HG03280 (cell line): ENCODE results near the gene NFU1.
A peak's percentile ranks its signal among the peaks of the same experiment; 100 is the strongest.

ENCODE experiments used
- ATAC-seq: cut with Tn5 transposase; IDR thresholded peaks from one replicate; pipeline ENCODE4 v1.9.1; 2021; ENCODE audit warnings: mild to moderate bottlenecking, moderate library complexity; ENCODE audit not compliant: unreplicated experiment

Gene NFU1

DNA sequence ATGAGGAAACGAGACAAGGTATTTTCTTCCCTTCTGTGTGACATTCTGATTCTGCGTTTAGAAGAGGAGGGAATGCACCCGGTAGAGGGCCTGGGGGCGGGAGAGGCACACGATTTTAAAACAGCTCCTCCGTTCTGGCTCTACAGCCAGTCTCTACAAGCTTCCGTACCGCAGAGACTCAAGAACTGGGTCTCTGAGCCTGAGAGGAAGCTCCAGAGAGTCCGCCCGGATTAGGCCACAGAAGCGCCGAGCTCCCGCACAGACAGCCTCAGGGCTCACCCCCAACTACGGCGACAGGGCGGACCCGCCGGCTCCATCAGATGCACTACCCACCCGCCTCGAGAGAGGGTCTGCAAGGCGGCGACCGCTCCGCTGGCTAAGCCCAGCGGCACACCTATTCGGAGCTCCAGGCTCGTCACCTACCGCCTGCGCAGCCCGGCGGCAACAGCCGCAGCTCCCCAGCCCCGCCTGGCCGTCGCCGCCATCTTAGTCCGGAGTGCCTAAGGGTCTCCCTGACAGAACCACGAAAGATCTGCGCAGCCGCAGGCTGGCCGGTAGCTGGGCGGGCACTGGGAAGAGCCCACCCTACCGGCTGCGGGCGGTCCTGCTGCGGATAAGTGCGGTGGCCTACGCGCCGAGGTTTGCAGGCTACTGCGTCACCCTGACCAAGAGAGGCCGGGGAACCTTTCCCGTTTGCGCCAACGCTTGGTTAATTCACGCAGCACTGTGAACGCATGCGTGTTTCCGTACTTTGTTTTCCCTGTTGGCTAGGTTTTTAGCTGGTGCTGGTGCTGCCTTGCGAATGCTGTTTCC is at the start of gene NFU1:
NFU1 (minus strand) TSS at position 498 of the 813 bp plus-strand sequence; CDS start at position 485, 13 bp downstream.
- ATAC-seq, result peak; percentile 95

- no peak for ATAC-seq
Observed at GRCh38 chr2:69483696-69484095, 46.5 kb upstream of the NFU1 start.

- ATAC-seq, result no peak
Observed at GRCh38 chr2:69483024-69483423, 45.8 kb upstream of the NFU1 start.

DNA sequence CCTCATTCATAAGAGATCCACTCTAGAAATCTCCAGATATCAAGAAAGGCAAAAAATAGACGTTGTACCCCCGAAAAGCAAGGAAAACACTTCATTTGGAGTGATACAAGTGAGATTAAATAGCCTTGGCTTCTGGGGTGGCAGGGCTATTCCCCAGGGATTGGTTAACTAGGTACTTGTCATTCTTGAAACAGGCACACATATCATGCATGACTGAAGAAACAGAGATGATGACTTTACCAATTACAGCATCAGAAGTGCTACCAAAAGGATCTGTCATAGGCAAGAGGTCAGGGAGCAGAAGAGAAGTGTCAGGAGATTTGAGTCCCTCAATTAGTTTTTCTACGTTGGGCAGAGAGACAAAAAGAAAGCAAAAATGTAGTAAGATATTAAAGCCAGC is 45.2 kb upstream of the NFU1 start:
- no peak for ATAC-seq

GRCh38 chr2:69481421-69481820 is 44.2 kb upstream of the NFU1 start:
- ATAC-seq, result no peak

GRCh38 chr2:69477627-69478026 is 40.4 kb upstream of the NFU1 start:
- ATAC-seq, result no peak

DNA sequence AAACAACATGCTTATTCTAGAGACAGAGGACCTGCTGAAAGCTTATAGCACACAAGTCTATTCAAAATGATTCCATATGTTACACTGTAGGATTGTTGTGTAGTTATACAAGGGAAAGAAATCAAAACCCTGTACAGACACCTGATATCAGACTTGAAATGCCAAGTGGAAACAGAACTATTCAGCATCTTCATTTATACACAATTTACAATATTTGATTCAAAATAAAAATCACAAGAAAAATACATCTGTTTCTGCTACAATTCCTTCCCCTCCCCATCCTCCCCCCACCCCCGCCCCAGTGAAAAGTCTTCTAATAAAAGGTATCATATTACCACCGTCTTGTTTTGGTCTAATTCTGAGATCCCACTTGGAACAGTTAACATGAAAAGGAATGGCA is 37.5 kb upstream of the NFU1 start:
- no peak for ATAC-seq

GRCh38 chr2:69471793-69472192 is 34.6 kb upstream of the NFU1 start:
- ATAC-seq, result no peak

GRCh38 chr2:69470911-69471310 is 33.7 kb upstream of the NFU1 start:
- no peak for ATAC-seq

- no peak for ATAC-seq
Observed at GRCh38 chr2:69469784-69470183, 32.5 kb upstream of the NFU1 start.

DNA sequence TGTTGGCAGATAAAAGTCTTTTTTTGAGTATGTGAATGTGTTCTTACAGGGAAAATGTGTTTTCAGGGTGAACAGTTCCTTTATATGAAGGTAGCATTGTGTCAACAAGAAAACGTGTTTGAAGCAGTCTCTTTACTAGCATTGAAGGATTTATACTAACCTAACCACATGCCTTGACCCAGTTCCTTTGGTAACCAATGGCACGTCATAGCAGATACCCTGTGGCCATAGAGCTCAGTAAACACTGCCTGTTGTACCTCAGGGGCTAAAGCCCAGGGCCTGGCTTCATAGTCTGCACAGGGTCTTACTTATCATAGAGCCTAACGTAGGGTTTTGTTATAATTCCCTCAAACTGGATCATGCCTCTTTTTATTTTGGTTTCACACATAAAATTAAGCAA is 32.1 kb upstream of the NFU1 start:
- no peak for ATAC-seq

DNA sequence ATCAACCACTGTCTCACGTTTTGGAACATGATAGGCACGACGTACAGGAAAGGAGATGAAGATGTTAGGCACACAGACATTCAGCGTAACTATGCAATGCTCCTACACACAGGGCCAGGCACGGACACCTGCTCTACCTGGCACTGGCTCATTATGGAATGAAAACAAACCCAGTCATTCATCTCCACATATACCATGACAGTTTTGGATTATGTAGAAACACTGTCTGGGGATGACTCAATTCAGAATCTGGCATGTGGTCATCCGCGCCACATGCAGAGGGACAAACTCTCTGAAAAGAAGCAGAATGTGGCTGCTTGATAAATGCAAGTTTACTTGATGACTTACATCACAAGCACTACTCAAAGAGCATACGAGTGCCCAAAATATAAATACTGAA is 29.5 kb upstream of the NFU1 start:
- no peak for ATAC-seq

GRCh38 chr2:69465513-69466456 is 28.6 kb upstream of the NFU1 start:
- ATAC-seq, result no peak

DNA sequence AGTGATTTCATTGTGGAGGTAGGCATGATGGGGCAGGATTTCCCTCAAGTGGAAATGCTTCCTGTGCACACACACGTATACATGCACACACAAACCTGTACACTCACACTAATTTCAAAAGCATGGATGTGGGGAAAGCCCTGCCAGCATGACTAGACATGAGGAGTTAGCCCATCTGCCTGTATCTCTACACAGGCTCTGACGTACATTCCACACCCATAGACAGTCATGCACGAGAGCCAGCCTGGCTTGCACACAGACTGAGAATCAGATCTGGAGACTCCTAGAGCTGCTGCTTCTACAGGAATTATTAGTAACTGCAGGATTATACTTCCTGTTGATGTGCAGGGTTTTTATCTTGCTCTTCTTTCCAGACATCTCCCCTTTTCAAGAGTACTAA is 27.3 kb upstream of the NFU1 start:
- no peak for ATAC-seq

DNA sequence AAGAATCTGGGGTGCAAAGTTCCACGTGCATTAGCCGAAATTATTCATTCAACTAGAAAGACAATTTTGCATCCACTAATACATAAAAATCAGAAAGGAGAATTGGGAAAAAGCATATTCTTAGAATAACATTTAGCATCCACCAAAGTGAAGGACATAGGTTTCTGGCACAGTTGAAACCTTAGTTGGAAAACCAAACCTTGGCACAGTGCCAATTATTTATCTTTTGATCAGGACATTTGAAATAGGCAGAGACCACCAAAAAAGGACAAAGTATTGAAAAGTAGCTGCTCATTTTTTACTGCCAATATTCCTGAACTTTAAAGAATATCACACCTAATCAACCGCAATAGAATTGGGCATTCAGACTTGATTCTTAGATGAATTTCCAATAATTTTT is 25.5 kb upstream of the NFU1 start:
- no peak for ATAC-seq

- ATAC-seq, result no peak
Observed at GRCh38 chr2:69461404-69461803, 24.2 kb upstream of the NFU1 start.

DNA sequence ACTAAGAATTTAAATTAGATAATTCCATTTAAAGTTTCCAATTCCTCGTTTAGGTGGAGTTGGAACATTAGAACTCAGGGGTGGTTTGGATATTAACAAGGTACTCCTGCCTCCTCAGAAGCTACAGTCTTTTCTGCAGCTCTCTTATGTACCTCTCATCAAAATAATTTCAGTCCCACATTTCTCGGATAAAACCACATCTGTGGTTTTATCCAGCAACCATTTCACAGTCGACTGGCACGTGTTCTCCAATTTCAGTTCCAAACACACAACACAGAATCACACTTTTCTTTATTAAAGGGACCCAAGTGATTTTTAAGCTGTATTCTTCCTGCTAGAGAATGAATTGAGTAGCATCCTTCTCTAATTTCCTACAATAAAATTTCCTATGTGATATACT is 22.7 kb upstream of the NFU1 start:
- no peak for ATAC-seq

DNA sequence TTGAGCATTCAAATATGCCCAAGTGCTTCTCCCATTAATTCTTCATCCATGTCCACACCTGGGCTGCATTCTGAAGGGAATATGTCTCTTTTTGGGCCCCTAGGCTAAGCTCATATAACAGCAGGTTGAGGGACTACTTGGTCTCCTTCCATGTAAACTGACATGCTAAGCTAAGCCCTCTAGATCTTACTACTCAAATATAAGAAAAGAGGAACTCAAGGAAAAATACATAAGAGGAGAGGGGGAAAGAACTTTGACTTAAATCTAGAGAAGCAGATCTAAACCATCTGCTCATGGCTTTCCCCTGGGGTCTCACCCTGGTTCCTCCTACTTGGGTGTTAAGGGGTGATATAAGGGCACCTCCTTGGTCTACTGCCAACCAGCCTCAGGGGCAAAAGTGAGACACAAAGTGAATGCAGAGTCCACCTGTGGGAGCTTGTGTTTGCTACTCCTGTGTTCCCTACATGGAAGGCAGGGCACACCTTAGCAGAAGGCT is 19.8 kb upstream of the NFU1 start:
- no peak for ATAC-seq

DNA sequence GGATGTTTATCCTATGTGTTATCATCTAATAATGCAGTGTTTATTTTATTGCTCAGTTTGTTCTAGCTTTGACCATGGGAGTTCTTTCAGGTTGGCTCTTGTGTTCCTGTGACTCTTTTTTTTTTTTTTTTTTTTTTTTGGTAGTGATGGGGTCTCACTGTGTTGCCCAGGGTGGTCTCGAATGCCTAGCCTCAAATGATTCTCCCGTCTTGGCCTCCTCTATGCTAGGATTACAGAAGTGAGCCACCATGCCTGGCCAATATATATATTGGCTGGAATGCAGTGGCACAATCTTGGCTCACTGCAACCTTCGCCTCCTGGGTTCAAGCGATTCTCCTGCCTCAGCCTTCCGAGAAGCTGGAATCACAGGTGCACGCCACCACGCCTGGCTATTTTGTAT is 18.9 kb upstream of the NFU1 start:
- no peak for ATAC-seq

GRCh38 chr2:69454976-69455375 is 17.7 kb upstream of the NFU1 start:
- no peak for ATAC-seq

DNA sequence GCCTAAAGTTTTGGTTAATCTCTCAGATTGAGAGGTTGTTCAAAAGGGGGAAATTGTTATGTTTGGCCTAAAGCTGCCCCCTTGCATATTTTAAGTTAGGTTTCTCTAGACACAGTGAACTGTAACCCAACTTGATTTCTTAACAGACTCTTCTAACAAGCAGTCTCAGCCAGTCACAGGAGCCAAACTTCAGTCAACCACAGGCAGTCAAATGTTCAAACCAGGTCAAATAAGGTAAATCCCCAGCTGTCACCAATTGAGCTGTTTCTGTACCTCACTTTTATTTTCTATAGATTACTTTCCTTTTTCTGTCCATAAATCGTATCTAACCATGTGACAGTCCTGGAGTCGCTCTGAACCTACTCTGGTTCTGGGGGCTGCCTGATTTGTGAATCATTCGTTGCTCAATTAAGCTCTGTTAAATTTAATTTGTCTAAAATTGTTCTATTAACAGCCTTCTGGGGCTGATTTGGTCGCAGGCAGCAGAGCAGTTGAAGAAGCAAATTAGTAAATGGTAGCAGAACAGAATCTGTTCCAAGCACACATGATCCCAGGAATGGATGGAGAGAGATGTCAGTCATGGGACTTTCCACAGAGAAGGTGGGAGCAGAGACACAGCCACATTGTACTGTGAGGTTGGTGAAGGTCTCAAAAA is 16.4 kb upstream of the NFU1 start:
- peak; percentile 89 for ATAC-seq
